K562 (cell line): ENCODE data around the gene CYP24A1. TPM values are rescaled to one million over a fixed set of nuclear protein-coding genes. Genes with fewer than 3 reads are reported as not detected.

Source experiments
- ATAC-seq: fragments of 200-7000 bp; cut with Tn5 transposase; 3 replicates; pipeline ENCODE4 v1.9.1; 2020; ENCODE audit warnings: moderate library complexity
- BruUV-seq: library from RNA; stranded (reverse); fragments of 400-500 nt; replicated peaks from 2 replicates; lab custom pipeline; 2021; lab: Mats Ljungman, UMichigan
- CTCF ChIA-PET: fragments of 300-600 bp; formaldehyde crosslinking; extraction: SDS; loops from one replicate; lab custom pipeline; 2021; ENCODE audit warnings: low intra/inter-chr PET ratio; lab: Yijun Ruan, JAX
- POLR2A ChIA-PET: fragments of 300-600, 350-650 bp; sonication (Branson Sonifier 250); formaldehyde crosslinking; extraction: SDS; loops from one replicate; lab custom pipeline; 2021; ENCODE audit warnings: antibody characterized with exemption, inconsistent platforms; lab: Yijun Ruan, JAX
- DNase-seq, 4 experiments: peaks; one replicate each; pipeline versions ENCODE4 v3.0.0 to v3.0.0-alpha.2; 2011 to 2018; ENCODE audit warnings: low spot score in 3 of 4, mixed read lengths in 3 of 4; ENCODE audit errors: extremely low read depth in 1 of 4
- FAIRE-seq: peaks from 2 replicates; lab custom pipeline; 2011; peaks lifted over from hg19 to GRCh38; lab: Jason Lieb, UNC
- H2AFZ ChIP-seq: 2 replicates; pipeline ENCODE4 v1.6.0; 2011; ENCODE audit warnings: low read depth, low read length, control low read depth, inconsistent platforms
- H3K27ac ChIP-seq: fragments of 200-600 bp; 3 replicates; pipeline ENCODE4 v1.8.0; 2011; ENCODE audit warnings: low read depth, mild to moderate bottlenecking, control low read depth, inconsistent platforms, low read length, moderate library complexity, mixed read lengths; ENCODE audit errors: extremely low read depth
- H3K27me3 ChIP-seq, 2 experiments: fragments of 300-600 bp in 1 of 2; 2 replicates in 1 of 2; 3 replicates in 1 of 2; pipeline versions ENCODE4 v1.6.0 to v1.8.0; 2011; ENCODE audit warnings: inconsistent platforms in 2 of 2, low read length in 2 of 2, mild to moderate bottlenecking in 1 of 2, mixed read lengths in 1 of 2, moderate library complexity in 1 of 2; ENCODE audit not compliant: control insufficient read depth in 2 of 2, insufficient read depth in 2 of 2
- H3K36me3 ChIP-seq: fragments of 300-600 bp; 3 replicates; pipeline ENCODE4 v1.8.0; 2011; ENCODE audit warnings: mild to moderate bottlenecking, low read length, inconsistent platforms; ENCODE audit not compliant: control insufficient read depth, insufficient read depth
- H3K4me1 ChIP-seq, 2 experiments: fragments of 200-600 bp in 1 of 2; replicated peaks in 1 of 2; 2 replicates in 1 of 2; 3 replicates in 1 of 2; pipeline versions ENCODE4 v1.5.1 to v1.8.0; 2011; ENCODE audit warnings: inconsistent platforms in 2 of 2, low read length in 2 of 2, mild to moderate bottlenecking in 1 of 2, mixed read lengths in 1 of 2, moderate library complexity in 1 of 2; ENCODE audit not compliant: control insufficient read depth in 2 of 2, insufficient read depth in 2 of 2
- H3K4me2 ChIP-seq: 2 replicates; pipeline ENCODE4 v1.6.1; 2011; ENCODE audit warnings: low read length, control low read depth, inconsistent platforms, mixed read lengths; ENCODE audit not compliant: insufficient read depth
- H3K4me3 ChIP-seq: fragments of 200-600 bp; sonication (generic), shearing (Covaris generic); 2 replicates; pipeline ENCODE4 v1.5.1; 2016; ENCODE audit warnings: control low read depth, inconsistent platforms
- H3K79me2 ChIP-seq: fragments of 200-600 bp; 3 replicates; pipeline ENCODE4 v1.8.0; 2011; ENCODE audit warnings: low read length, inconsistent platforms; ENCODE audit not compliant: control insufficient read depth, insufficient read depth
- H3K9ac ChIP-seq, 2 experiments: 2 replicates each; pipeline versions ENCODE4 v1.6.0 to v1.6.1; 2011; ENCODE audit warnings: low read depth in 2 of 2, low read length in 2 of 2, control low read depth in 1 of 2, inconsistent platforms in 1 of 2, mild to moderate bottlenecking in 1 of 2, mixed read lengths in 1 of 2; ENCODE audit not compliant: insufficient read depth in 1 of 2
- H3K9me1 ChIP-seq: one replicate; pipeline ENCODE4 v1.6.0; 2011; ENCODE audit warnings: inconsistent platforms, mild to moderate bottlenecking, low read length, moderate library complexity; ENCODE audit not compliant: control insufficient read depth, insufficient read depth
- H3K9me3 ChIP-seq: replicated peaks from 2 replicates; pipeline ENCODE4 v1.5.1; 2011; ENCODE audit warnings: low read depth, low read length, inconsistent platforms; ENCODE audit not compliant: control insufficient read depth, insufficient read depth
- H4K20me1 ChIP-seq: replicated peaks from 2 replicates; pipeline ENCODE4 v1.6.1; 2011; ENCODE audit warnings: low read length, inconsistent platforms, mixed read lengths; ENCODE audit not compliant: control insufficient read depth, insufficient read depth
- KLF1 ChIP-seq: fragments of 450-650 bp; IDR thresholded peaks from 2 replicates; pipeline ENCODE4 v1.6.1; 2016; ENCODE audit warnings: missing genetic modification characterization, missing compliant biosample characterization
- ZBTB11 ChIP-seq, 3 experiments: fragments of 200-800 bp in 1 of 3; fragments of 250-450 bp in 1 of 3; fragments of 450-650 bp in 1 of 3; sonication (Bioruptor Pico) in 1 of 3; sonication (Bioruptor generic) in 1 of 3; formaldehyde crosslinking in 1 of 3; IDR thresholded peaks; 2 replicates each; pipeline versions ENCODE4 v1.6.1 to v1.8.0; 2016 to 2022; ENCODE audit warnings: mild to moderate bottlenecking in 2 of 3, missing genetic modification characterization in 2 of 3, missing compliant biosample characterization in 1 of 3, moderate library complexity in 1 of 3
- WGBS: fragments of 100-300 bp; shearing (Covaris generic); methylation state at CpG from one replicate; pipeline ENCODE4 v1.1.6; 2016; ENCODE audit warnings: low coverage, mixed read lengths; ENCODE audit not compliant: insufficient coverage; ENCODE audit errors: missing lambda C conversion rate; 5-methylcytosine and 5-hydroxymethylcytosine counted together
- in situ Hi-C: fragments of 300-500 bp; cut with MboI; formaldehyde crosslinking; loops from 4 replicates; pipeline ENCODE4 v1.15.0; 2018; ENCODE audit warnings: inconsistent platforms, mixed read lengths
- intact Hi-C: fragments of 100-400 bp; cut with micrococcal nuclease; formaldehyde crosslinking; loops from 2 replicates; pipeline ENCODE4 v1.14.2; 2022
- polyA plus RNA-seq, 8 experiments: library from polyadenylated mRNA; depleted of rRNA in 4 of 8; stranded (reverse) in 5 of 8; unstranded in 3 of 8; fragments of >200 nt; fragmentation: Nextera tagmentation in 2 of 8; fragmentation: Illumina TruSeq in 1 of 8; extraction: Ambion mirVana in 2 of 8; extraction: Trizol in 1 of 8; gene quantifications; 2 replicates each; pipeline versions ENCODE4 v1.2.1 to v1.2.3, GENCODE V29; 2011 to 2014; ENCODE audit warnings: inconsistent platforms in 1 of 8, missing spikeins in 1 of 8
- total RNA-seq, 7 experiments: library from RNA; depleted of rRNA in 6 of 7; stranded (reverse); fragments of >200 nt in 6 of 7; fragmentation: Illumina TruSeq in 2 of 7; extraction: Trizol in 2 of 7; gene quantifications; 2 replicates each; pipeline versions ENCODE4 v1.2.1 to v1.2.3, GENCODE V29; 2011 to 2021; ENCODE audit warnings: low replicate concordance in 1 of 7

Gene CYP24A1
- total and polyA plus RNA-seq, 9 of the 15 experiments (the other 6 are each of a cell fraction or from before 2014, with no cell fraction given) = 0.04 TPM; not detected in 8

- no peaks in the 10 kb centered on the region for H3K9me3 ChIP-seq
- ATAC-seq = no peak
- in situ Hi-C loops (loop anchor here (25.0 kb wide), 1 partner anchor 642 kb away; no protein-coding TSS in a partner anchor), intact Hi-C loops (no loop called here)
- peaks cover 3 to 15% of the 10 kb centered on the region in 2 experiments; a peak in 3 of 5 replicates for H3K27me3 ChIP-seq
- H3K79me2 ChIP-seq = peaks cover 13% of the 10 kb centered on the region
- no peak overlapping the region for H3K9ac ChIP-seq
- POLR2A ChIA-PET = no interaction called here
- BruUV-seq = no TSS peak
- no peak for FAIRE-seq
- TF ChIP-seq ZBTB11 (CRISPR knock-in tag; IDR thresholded peaks at IDR 0.05) = peak in 1 of 3 experiments; percentile 73; a peak in 2 of 6 replicates
- no peak for TF ChIP-seq KLF1
- no peaks in the 10 kb centered on the region for H3K36me3 ChIP-seq
- DNase-seq = no peak
- H3K4me1 ChIP-seq = peaks cover 3 to 6% of the 10 kb centered on the region in 2 experiments; a peak in 3 of 5 replicates
- H4K20me1 ChIP-seq = no peaks in the 10 kb centered on the region
- no peak overlapping the region for H3K4me3 ChIP-seq
- H3K9me1 ChIP-seq = no peaks in the 10 kb centered on the region
- no peak overlapping the region for H2AFZ ChIP-seq
- CTCF ChIA-PET = no interaction called here
- WGBS = 23% methylated on average over 6 of the region's 6 CpGs
- H3K27ac ChIP-seq = no peak overlapping the region
- H3K4me2 ChIP-seq = no peak overlapping the region
Observed at GRCh38 chr20:54204063-54204462, 30.3 kb upstream of the CYP24A1 start.
